Fibroblast of pulmonary artery (primary cell): ENCODE data around the gene CERCAM.

ENCODE experiments used
- DNase-seq: peaks from one replicate; pipeline ENCODE4 v3.0.0-alpha.2; 2010; ENCODE audit warnings: low read depth
- H3K4me3 ChIP-seq: replicated peaks from 2 replicates; pipeline ENCODE4 v1.5.1; 2011; ENCODE audit warnings: low read depth, mild to moderate bottlenecking, control low read depth, low read length, moderate library complexity
- CTCF ChIP-seq: IDR thresholded peaks from 2 replicates; pipeline ENCODE4 v1.5.1; 2011; ENCODE audit warnings: mild to moderate bottlenecking, control low read depth, low read length, inconsistent platforms; ENCODE audit errors: missing control alignments

Gene CERCAM

GRCh38 chr9:128393970-128394369, 26.7 kb upstream of the CERCAM start:
- no peak overlapping the region for H3K4me3 ChIP-seq
- TF ChIP-seq CTCF, result no peak
- DNase-seq, result no peak

DNA sequence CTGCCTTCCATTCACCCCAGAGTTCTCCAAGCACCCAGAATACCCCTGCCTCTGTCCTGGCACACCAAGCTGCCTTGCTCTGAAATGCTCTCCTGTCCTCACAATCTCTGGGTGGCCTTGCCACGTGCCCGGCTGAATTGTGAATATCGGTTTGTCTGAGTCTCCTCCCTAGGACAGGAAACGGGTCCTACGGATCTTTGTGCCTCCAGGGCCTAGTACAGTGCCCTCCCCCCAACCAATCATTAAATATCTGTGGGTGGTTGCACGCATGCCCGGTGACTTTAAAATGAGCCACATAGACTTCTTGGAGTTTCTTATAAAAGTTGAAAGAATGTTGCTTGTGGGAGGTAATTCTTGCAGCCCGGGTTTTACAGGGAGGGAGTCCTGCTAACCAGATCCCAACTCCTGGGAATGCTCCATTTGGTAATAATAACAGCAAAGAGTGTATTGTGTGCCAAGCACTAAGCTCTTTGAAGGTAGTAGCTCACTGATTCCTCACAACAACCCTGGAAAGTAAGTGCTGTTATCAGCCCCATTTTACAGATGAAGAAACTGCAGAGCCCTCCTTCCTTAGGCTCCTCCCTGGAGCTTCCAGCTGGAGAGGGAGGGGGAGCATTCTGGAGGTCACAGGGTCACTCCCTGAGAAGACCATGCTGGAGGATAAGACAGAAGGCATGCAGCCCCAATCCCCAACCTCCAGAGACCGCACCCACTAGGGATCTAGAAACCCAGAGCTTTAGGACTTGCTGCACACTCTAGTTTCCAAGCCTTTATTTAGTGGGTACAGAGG, 26.1 kb upstream of the CERCAM start:
- H3K4me3 ChIP-seq, result no peak overlapping the region
- TF ChIP-seq CTCF, result no peak
- no peak for DNase-seq

DNA sequence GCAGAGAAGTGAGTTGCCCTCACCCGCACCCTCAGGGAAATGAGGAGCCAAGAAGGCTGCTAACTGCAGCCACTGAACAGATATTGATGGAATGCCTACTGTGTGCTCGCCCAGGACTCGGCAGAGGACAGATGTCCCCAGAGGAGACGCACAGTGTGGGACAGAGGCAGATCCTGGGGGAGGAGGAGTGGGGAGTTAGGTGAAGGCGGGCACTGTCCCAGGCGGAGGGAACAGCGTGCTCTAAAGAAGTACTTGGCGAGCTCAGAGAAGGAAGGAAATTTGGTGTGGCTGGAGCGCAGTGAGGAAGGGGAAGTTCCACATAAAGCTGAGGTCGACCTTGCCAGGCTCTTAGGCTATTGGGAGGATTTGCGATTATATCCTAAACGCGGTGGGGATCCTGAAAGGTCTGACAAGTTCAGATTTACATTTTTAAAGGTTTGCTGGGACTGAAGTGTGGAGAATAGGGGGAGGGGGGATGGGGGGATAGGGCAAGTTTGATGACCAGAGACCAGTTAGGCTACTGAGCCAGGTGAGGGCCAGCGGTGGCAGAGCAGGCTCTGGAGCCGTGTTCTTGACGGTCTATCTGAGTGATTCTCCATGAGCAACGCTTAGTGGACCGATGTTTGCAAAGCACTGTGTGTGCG, 23.6 kb upstream of the CERCAM start:
- no peak overlapping the region for H3K4me3 ChIP-seq
- no peak for TF ChIP-seq CTCF
- no peak for DNase-seq

DNA sequence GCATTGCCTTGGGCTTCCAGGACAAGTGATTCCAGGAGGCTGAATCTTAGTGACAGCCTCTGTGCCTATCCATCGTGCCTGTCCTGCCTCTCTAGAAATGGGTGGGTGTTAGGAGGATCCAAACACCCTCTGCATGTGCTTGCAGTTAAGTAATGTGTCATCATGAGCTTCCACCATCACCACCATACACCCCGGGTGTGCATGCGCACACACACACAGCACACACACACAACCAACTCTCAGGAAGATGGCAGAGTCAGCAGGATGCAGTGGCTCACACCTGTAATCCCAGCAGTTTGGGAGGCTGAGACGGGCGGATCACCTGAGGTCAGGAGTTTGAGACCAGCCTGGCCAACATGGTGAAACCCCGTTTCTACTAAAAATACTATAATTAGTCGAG, 22.8 kb upstream of the CERCAM start:
- DNase-seq, result no peak
- H3K4me3 ChIP-seq, result no peak overlapping the region
- no peak for TF ChIP-seq CTCF

GRCh38 chr9:128399861-128400260, 20.8 kb upstream of the CERCAM start:
- H3K4me3 ChIP-seq, result no peak overlapping the region
- no peak for TF ChIP-seq CTCF
- DNase-seq, result no peak

GRCh38 chr9:128404560-128404959, 16.1 kb upstream of the CERCAM start:
- no peak for TF ChIP-seq CTCF
- H3K4me3 ChIP-seq, result no peak overlapping the region
- DNase-seq, result no peak
